Neural cell (in vitro differentiated cells): Measurements from ENCODE around the gene CPD.

Experiments
- EZH2 ChIP-seq: fragments of 200-600, 300-800 bp; shearing (Covaris generic), sonication (generic); IDR thresholded peaks from 2 replicates; pipeline ENCODE4 v1.6.1; 2014; ENCODE audit warnings: antibody characterized with exemption, low read length, borderline replicate concordance, mild to moderate bottlenecking; ENCODE audit not compliant: insufficient read depth, poor library complexity, severe bottlenecking
- POLR2AphosphoS5 ChIP-seq: IDR thresholded peaks from 2 replicates; pipeline ENCODE4 v1.6.1; 2012
- TAF1 ChIP-seq: IDR thresholded peaks from 2 replicates; pipeline ENCODE4 v1.6.1; 2012; ENCODE audit warnings: low read depth
- TF ChIP-seq, protein P1 (sequence below): fragments of 450-650 bp; IDR thresholded peaks from 2 replicates; pipeline ENCODE4 v1.5.1; 2014; ENCODE audit warnings: antibody characterized with exemption, mild to moderate bottlenecking, moderate library complexity; ENCODE audit not compliant: poor library complexity, severe bottlenecking

- TF ChIP-seq EZH2, result no peak
- TF ChIP-seq TAF1, result no peak
- TF ChIP-seq, protein P1, sequence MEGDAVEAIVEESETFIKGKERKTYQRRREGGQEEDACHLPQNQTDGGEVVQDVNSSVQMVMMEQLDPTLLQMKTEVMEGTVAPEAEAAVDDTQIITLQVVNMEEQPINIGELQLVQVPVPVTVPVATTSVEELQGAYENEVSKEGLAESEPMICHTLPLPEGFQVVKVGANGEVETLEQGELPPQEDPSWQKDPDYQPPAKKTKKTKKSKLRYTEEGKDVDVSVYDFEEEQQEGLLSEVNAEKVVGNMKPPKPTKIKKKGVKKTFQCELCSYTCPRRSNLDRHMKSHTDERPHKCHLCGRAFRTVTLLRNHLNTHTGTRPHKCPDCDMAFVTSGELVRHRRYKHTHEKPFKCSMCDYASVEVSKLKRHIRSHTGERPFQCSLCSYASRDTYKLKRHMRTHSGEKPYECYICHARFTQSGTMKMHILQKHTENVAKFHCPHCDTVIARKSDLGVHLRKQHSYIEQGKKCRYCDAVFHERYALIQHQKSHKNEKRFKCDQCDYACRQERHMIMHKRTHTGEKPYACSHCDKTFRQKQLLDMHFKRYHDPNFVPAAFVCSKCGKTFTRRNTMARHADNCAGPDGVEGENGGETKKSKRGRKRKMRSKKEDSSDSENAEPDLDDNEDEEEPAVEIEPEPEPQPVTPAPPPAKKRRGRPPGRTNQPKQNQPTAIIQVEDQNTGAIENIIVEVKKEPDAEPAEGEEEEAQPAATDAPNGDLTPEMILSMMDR, result no peak
- TF ChIP-seq POLR2AphosphoS5, result no peak
Observed at GRCh38 chr17:30343796-30344195, 34.9 kb upstream of the CPD start.
